Stimulated activated CD4-positive, alpha-beta T cell treated with anti-CD3 and anti-CD28 coated beads, Interleukin-15, amount 100 ng/mL, for 1 hour (primary cell): ENCODE measurements around the gene RBM38.
"Not testable (repeated sequence)": the region's sequence is repeated elsewhere in the genome, so short reads cannot be mapped to it uniquely, and the experiment has no call there.

ENCODE experiments used
- DNase-seq, 2 donors: peaks; one replicate each; pipeline ENCODE4 v3.0.0-alpha.2; 2020; ENCODE audit warnings: low read depth in 1 of 2, low spot score in 1 of 2

The RBM38 gene

DNA sequence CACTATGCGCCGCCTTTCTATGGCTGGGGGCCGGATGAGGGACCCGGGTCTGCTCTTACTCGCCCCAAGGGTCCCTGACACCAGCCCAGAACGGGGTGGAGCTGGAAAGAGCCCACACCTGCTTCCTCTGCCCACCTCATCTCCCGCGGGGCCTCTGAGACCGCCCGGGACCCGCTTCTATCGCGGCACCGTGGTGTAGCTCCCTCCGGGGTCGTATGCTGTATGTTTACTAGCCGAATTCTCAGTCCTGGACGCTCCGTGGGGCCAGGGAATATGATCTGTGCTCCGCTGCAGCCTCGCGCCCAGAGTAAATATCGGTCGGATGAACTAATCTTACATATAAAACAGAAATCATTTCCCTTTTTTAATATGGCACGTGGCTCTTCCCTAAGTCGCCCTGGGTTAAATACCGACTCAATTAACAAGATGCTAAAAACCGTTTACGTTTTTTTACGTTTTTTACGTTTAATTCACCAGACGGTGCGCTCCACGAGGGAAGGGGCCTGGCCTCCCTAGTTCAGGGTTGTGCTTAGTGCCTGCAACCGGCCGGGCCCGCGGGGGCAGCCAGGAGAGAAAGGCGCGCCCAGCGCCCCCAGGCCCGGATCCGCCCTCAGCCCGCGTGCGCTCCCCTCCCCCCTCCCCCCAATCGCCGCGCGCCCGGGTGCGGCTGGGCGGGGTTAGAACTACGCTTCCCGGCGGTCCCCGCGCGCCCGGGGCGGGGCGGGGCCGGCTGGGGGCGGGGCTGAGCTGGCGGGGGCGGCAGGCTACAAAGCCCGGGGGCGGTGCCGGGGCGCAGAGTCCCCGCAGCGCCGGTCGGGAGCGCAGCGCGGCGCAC lies at the start of gene RBM38:
RBM38 (plus strand) TSS at position 793 of the 835 bp plus-strand sequence. CDS start 186 bp downstream, outside the sequence.
- peak; percentile 63 to 79 for DNase-seq

GRCh38 chr20:57341663-57342062 lies 49.5 kb upstream of the RBM38 start:
- no peak for DNase-seq

GRCh38 chr20:57342829-57343228 lies 48.4 kb upstream of the RBM38 start:
- no peak for DNase-seq

DNA sequence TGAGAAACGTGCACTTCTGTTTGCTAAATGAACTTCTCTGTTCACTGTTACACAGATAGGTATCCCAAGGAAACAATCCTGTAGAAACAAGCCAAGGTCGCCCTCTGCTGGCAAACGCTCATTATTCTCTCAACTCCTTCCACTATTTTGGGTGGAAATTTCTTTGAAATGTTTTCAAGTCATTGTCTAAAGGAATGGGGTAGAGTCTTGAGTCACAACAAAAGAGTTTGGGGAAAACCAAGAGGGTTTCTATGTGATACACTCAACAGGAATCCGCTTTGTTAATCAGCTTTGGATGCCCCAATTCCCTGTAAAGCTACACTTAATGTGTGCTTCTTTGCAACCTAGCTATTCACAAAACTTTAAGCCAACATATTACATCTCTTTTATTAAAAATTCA lies 44.7 kb upstream of the RBM38 start:
- peak; percentile 18 to 53 for DNase-seq

- no peak for DNase-seq
These were observed 43.8 kb upstream of the RBM38 start for GRCh38 chr20:57347393-57347792.

DNA sequence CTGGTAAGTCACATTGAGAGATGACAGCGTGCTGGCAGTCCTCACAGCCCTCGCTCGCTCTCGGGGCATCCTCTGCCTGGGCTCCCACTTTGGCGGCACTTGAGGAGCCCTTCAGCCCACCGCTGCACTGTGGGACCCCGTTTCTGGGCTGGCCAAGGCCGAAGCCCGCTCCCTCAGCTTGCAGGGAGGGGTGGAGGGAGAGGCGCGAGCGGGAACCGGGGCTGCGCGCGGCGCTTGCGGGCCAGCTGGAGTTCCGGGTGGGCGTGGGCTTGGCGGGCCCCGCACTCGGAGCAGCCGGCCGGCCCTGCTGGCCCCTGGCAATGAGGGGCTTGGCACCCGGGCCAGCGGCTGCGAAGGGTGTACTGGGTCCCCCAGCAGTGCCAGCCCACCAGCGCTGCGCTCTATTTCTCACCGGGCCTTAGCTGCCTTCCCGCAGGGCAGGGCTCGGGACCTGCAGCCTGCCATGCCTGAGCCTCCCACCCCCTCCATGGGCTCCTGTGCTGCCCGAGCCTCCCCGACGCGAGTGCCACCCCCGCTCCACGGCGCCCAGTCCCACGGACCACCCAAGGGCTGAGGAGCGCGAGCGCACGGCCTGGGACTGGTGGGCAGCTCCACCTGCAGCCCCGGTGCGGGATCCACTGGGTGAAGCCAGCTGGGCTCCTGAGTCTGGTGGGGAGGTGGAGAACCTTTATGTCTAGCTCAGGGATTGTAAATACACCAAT lies 42.8 kb upstream of the RBM38 start:
- not testable (repeated sequence) for DNase-seq

- not testable (repeated sequence) for DNase-seq
These were observed 42.1 kb upstream of the RBM38 start for GRCh38 chr20:57348922-57349574.

- no peak for DNase-seq
These were observed 41.0 kb upstream of the RBM38 start for GRCh38 chr20:57350081-57350710.

- DNase-seq: not testable (repeated sequence)
These were observed 40.5 kb upstream of the RBM38 start for GRCh38 chr20:57350726-57351041.

GRCh38 chr20:57351042-57351783 lies 40.0 kb upstream of the RBM38 start, which contains the start of gene RAE1:
Gene RAE1 (plus strand): TSS chr20:57351255. CDS start chr20:57354039, 2,784 bp downstream.
- DNase-seq: peak; percentile 74 to 80

- no peak for DNase-seq
These were observed 38.9 kb upstream of the RBM38 start for GRCh38 chr20:57352305-57352704.

- DNase-seq: no peak
These were observed 37.8 kb upstream of the RBM38 start for GRCh38 chr20:57353351-57353750.

DNA sequence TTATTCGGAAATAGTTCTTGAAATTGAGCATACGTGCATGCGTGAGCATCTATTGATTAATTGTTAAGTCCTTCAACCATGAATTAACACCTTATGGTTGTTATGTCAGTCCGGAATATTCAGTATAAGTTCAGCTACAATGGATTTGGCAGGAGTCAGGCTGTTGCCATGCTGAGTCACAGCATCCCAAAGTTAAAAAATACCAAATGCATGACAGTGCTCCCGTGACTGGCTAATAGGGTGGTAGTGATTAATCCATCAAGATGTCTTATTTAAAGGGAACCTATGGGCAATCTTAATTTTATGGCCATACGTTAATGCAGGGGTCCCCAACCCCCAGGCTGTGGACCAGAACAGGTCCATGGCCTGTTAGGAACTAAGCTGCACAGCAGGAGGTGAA lies 29.7 kb upstream of the RBM38 start:
- no peak for DNase-seq

- no peak for DNase-seq
These were observed 26.7 kb upstream of the RBM38 start for GRCh38 chr20:57364451-57364850.

DNA sequence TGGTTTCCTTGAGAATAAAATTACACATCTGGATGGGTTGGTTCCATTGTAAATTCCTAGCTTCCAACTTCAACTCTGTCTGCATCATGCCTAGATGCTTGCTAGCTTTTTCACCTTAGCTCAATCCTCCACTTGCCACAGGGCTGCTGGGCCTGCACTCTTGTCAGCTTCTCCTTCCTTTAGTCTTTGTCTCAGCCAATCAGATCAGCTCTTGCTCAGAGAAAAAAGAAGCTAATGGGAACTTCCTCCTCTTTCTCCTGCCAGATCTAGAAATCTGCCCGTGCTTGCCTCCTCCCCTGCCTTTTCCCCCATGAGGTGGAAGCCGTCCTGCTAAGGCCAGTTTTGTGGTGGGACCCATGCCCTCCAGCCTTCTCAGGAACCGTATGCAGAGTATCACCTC lies 21.6 kb upstream of the RBM38 start:
- no peak for DNase-seq

DNA sequence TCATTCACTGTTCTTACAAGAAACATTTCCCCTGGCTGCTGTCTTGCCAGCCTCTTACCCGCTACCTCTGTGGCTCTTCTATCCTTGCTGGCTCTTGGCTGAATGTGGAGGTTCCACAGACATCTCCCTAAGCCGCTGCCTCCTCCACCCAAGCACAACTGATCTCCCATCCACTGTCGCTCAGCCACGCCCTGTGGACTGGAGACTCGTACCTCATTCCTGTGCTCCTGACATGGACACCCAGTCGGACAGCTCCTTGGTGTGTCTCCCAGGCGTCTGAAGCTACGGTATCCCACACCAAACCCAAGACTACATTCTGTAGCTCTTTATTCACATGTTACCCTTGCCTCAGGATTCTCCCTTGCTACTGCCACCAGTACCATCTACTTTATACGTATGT lies 20.9 kb upstream of the RBM38 start:
- no peak for DNase-seq

DNA sequence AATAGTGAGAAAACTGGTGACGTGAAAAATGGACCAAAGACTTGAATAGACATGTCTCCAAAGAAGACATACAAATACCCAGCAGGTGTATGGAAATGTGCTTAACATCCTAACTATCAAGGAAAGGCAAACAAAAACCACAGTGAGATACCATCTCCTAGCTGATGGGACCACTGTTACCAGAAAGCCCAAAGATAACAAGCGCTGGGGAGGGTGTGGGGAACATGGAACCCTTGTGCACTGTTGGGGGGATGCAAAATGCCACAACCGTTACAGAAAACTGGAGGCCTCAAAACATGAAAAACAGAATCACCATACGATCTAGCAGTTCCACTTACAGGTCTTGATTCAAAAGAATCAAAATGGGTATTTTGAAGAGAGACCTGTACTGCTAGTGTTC lies 19.8 kb upstream of the RBM38 start:
- no peak for DNase-seq

- DNase-seq: no peak
These were observed 19.0 kb upstream of the RBM38 start for GRCh38 chr20:57372157-57372556.

DNA sequence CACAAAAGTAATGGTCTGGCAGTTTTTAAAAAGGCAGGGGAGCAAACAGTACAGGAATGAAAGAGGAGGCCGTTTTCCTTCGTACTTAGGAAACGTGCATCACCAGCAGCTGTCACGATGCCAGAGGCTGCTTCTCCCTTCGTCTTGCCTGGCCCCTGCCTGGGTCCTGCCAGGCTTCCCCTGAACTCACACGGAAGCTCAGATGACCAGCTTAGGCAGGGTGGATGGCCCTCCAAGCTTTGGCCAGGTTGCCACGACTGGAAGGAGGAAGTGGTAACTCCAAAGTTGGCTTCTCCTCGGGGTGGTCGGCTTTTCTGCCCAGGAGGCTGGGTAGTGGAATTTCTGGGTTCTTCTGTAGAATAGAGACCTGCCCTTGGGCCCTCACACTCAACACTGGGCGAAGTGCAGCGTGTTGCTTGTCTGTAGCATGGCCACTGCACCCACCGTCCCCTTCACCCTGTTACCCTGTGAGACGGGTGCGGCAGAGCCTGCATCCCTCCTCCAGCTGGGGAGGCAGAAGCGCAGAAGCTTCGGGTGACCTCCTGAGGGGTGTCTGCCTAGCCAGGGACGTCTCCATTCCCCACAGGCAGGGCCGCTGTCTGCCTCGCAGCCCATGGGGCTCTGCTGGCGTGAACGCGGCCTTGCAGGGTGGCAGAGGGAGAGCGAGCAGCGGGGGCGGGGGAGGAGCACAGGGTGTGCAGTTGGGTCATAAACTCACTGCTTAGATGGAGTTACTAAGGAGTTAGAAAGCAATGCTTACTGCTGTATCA lies 18.4 kb upstream of the RBM38 start:
- DNase-seq: no peak

- no peak for DNase-seq
These were observed 16.8 kb upstream of the RBM38 start for GRCh38 chr20:57374343-57374930.
